Cardiac fibroblast (primary cell): ENCODE results near the gene PAMR1.

Source experiments
- DNase-seq, 2 donors: peaks; one replicate each; pipeline versions ENCODE4 v3.0.0 to v3.0.0-alpha.2; 2010; ENCODE audit warnings: low read depth in 2 of 2
- H3K4me3 ChIP-seq, 2 donors: replicated peaks in 1 of 2; 1 replicate in 1 of 2; 2 replicates in 1 of 2; pipeline ENCODE4 v1.5.1; 2011; ENCODE audit warnings: low read depth in 2 of 2, low read length in 2 of 2, mild to moderate bottlenecking in 2 of 2, moderate library complexity in 1 of 2
- TF ChIP-seq, protein P1 (sequence below): IDR thresholded peaks from one replicate; pipeline ENCODE4 v1.5.1; 2011; ENCODE audit warnings: low read depth, mild to moderate bottlenecking, low read length, inconsistent platforms

Gene PAMR1

DNA sequence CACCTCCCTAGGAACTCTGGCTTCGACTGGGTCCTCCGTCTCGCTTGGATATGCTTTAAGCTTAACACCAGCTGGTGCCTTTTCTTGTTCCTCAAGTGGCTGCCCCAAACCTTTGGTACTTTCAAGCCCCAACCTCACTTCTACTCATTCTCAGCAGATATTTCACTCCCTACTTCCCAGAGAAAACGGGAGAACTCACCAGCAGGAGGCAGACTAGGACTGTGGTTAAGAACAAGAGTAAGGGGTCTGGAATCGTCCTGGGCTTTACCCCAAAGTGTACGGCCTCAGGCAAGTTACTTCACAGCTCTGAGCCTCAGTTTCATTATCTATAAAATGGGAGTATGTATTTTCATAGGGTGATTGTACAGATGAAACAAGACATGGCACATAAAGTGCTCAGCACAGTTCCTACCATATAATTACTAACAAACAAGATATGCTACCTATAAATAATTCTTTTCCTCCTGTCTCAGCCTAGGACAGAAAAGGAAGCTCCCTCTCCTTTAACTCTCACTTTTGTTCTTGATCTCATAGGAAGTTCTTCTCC, 37.8 kb downstream of the PAMR1 start:
- H3K4me3 ChIP-seq, result no peak overlapping the region
- peak; percentile 80 for DNase-seq
- TF ChIP-seq, protein P1, sequence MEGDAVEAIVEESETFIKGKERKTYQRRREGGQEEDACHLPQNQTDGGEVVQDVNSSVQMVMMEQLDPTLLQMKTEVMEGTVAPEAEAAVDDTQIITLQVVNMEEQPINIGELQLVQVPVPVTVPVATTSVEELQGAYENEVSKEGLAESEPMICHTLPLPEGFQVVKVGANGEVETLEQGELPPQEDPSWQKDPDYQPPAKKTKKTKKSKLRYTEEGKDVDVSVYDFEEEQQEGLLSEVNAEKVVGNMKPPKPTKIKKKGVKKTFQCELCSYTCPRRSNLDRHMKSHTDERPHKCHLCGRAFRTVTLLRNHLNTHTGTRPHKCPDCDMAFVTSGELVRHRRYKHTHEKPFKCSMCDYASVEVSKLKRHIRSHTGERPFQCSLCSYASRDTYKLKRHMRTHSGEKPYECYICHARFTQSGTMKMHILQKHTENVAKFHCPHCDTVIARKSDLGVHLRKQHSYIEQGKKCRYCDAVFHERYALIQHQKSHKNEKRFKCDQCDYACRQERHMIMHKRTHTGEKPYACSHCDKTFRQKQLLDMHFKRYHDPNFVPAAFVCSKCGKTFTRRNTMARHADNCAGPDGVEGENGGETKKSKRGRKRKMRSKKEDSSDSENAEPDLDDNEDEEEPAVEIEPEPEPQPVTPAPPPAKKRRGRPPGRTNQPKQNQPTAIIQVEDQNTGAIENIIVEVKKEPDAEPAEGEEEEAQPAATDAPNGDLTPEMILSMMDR, result peak; percentile 61

DNA sequence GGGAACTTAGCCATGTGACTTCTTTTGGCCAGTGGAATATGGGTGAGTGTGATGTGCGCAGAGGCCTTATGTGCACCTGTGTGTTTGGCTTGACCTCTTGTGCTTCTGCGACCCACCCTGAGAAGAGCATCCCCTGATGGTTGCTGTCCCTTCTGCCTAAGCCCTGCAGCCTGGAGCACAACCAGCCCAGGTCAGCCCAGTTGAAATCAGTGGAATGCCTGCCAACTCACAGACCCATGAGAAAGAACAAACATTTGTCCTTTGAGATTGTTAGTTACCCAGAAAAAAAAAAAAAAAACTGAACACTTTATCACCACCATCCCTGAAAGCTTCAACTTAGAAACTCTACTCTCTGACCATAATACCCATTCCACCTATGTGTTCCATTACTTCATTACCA, 38.5 kb downstream of the PAMR1 start:
- H3K4me3 ChIP-seq, result no peak overlapping the region
- no peak for DNase-seq
- TF ChIP-seq, protein P1, result no peak

DNA sequence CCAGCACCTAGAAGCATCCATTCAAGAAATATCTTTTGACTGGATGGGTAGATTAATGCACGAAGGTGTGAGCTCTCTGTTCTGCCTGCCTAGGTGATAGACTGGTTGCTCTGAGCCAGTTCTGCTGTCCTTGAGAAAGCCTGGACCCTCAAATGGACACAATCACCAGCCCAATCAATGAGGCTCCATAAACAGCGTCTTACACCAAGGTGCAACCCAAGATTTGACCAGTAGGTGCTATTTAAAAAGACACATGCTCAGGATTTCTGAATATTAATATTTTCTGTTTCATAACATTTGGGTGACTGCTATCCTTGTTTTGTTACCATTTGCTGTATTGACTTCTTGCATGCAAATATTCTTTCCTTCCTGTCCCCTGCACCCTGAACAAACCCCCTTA, 39.0 kb downstream of the PAMR1 start:
- TF ChIP-seq, protein P1, result peak; percentile 7
- DNase-seq, result peak in 1 of 2 donors; percentile 18
- no peak overlapping the region for H3K4me3 ChIP-seq

DNA sequence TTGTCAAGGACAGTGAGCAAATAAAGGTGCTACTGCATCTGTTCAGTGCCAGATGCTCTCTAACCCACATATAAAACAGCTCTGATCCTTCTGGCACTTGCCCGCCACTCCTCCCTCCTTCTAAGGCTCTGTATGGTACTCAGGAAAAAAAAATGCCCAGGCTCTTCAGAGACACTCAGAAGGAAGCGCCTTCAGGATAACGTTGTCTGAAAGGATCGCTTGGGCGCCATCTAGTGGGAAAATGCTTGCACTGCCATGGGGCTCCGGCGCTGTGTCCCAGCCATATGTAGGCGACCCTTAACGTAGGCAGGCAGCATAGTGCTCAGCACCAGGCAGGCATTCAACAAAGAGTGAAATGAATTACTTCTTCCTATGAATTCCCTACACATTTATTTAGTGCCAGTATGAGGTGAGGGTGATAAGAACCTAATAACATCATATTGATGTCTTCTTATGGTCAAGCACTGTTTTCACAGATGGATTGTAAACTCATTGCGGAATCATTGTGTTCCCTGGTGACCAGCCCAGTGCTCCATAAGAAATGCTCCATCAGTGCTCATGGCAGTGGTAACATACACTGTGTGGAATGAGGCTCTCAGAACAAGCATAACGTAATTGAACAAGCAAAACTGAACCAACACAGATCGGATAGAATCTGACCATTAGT, 39.6 kb downstream of the PAMR1 start:
- TF ChIP-seq, protein P1, result peak; percentile 93
- no peak overlapping the region for H3K4me3 ChIP-seq
- peak; percentile 82 to 85 for DNase-seq

DNA sequence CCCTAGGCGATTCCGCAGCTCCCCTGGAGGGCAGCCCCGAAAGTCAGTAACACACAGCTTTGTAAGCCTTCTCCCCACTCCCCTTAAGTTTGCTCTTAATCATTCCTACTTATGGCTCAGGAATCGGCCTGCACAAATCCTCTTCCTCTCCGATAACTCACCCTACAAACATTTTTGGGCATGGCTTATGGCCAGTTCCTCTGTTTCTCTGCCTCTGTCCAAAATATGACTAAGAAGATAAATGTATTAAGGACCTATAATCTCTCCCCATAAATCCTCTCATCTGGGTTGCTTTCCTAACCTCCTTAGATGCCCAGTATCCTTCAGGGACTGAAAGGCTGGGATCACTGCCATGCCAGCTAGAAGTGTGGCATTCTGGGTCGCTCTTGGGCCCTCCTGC, 41.0 kb downstream of the PAMR1 start:
- no peak overlapping the region for H3K4me3 ChIP-seq
- TF ChIP-seq, protein P1, result no peak
- DNase-seq, result peak; percentile 49 to 79

DNA sequence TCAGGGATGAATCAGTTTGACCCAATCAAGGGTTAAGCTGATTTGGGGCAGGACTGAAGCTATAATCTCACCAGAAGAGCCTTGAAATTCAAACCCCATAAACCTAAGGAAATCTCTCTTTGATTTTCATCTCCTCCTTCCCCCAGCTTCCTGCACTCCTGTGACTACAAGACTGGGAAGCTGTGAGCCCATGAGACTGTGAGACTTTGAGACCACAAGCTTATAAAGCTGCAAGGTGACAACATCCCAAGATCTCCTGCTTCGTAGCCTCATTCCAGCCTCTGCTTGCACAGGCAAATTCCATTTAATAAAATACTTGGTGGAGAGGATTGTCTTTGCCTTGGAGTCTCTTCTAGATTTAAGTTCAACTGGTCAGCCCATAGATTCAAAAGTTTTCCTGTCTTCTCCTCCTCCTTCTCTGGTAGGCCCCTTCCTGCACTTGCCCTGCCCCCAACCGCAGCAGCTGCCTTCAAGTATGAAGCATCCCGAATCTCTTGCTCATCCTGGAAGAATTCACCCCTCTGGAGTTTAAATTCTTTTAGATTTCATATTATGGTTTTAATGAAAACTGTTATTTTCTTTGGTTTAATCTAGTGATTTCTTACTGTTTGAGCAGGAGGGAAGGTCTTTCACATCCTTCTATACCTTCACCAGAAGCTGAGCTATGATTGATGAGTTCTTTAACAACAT, 42.1 kb downstream of the PAMR1 start:
- no peak overlapping the region for H3K4me3 ChIP-seq
- DNase-seq, result peak in 1 of 2 donors; percentile 71
- TF ChIP-seq, protein P1, result no peak
